GM18502 (cell line): ENCODE results near the gene KCNQ1.

Experiments
- ATAC-seq: cut with Tn5 transposase; IDR thresholded peaks from one replicate; pipeline ENCODE4 v1.9.1; 2021; ENCODE audit warnings: mild to moderate bottlenecking; ENCODE audit not compliant: unreplicated experiment, poor library complexity

Gene KCNQ1

GRCh38 chr11:2760196-2760871 is 315.5 kb downstream of the KCNQ1 start:
- no peak for ATAC-seq

- no peak for ATAC-seq
These were observed 316.6 kb downstream of the KCNQ1 start for GRCh38 chr11:2761131-2762030.

- no peak for ATAC-seq
These were observed 317.2 kb downstream of the KCNQ1 start for GRCh38 chr11:2762031-2762380.

- no peak for ATAC-seq
These were observed 317.6 kb downstream of the KCNQ1 start for GRCh38 chr11:2762451-2762850.

GRCh38 chr11:2763984-2764383 is 319.2 kb downstream of the KCNQ1 start:
- ATAC-seq = no peak

GRCh38 chr11:2765491-2765890 is 320.7 kb downstream of the KCNQ1 start:
- no peak for ATAC-seq

- ATAC-seq = no peak
These were observed 321.4 kb downstream of the KCNQ1 start for GRCh38 chr11:2766166-2766565.

- ATAC-seq = no peak
These were observed 322.3 kb downstream of the KCNQ1 start for GRCh38 chr11:2767071-2767470.

- ATAC-seq = no peak
These were observed 323.0 kb downstream of the KCNQ1 start for GRCh38 chr11:2767801-2768200.

- no peak for ATAC-seq
These were observed 323.9 kb downstream of the KCNQ1 start for GRCh38 chr11:2768471-2769408.

GRCh38 chr11:2769409-2770095 is 324.7 kb downstream of the KCNQ1 start:
- no peak for ATAC-seq

- no peak for ATAC-seq
These were observed 325.4 kb downstream of the KCNQ1 start for GRCh38 chr11:2770096-2770751.

- no peak for ATAC-seq
These were observed 326.0 kb downstream of the KCNQ1 start for GRCh38 chr11:2770761-2771301.

- ATAC-seq = no peak
These were observed 327.1 kb downstream of the KCNQ1 start for GRCh38 chr11:2771758-2772466.

GRCh38 chr11:2772544-2773031 is 327.8 kb downstream of the KCNQ1 start:
- no peak for ATAC-seq

- ATAC-seq = no peak
These were observed 329.6 kb downstream of the KCNQ1 start for GRCh38 chr11:2774173-2775082.

GRCh38 chr11:2775083-2775625 is 330.3 kb downstream of the KCNQ1 start:
- no peak for ATAC-seq
